Raji (cell line): Measurements from ENCODE around the gene INPP5E.
A peak's percentile ranks its signal among the peaks of the same experiment; 100 is the strongest.

Experiments used
- POLR2A ChIP-seq: IDR thresholded peaks from 2 replicates; pipeline ENCODE4 v1.6.1; 2011; ENCODE audit warnings: low read depth, low read length, control low read depth; ENCODE audit not compliant: insufficient read depth

INPP5E gene, protein sequence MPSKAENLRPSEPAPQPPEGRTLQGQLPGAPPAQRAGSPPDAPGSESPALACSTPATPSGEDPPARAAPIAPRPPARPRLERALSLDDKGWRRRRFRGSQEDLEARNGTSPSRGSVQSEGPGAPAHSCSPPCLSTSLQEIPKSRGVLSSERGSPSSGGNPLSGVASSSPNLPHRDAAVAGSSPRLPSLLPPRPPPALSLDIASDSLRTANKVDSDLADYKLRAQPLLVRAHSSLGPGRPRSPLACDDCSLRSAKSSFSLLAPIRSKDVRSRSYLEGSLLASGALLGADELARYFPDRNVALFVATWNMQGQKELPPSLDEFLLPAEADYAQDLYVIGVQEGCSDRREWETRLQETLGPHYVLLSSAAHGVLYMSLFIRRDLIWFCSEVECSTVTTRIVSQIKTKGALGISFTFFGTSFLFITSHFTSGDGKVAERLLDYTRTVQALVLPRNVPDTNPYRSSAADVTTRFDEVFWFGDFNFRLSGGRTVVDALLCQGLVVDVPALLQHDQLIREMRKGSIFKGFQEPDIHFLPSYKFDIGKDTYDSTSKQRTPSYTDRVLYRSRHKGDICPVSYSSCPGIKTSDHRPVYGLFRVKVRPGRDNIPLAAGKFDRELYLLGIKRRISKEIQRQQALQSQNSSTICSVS

DNA sequence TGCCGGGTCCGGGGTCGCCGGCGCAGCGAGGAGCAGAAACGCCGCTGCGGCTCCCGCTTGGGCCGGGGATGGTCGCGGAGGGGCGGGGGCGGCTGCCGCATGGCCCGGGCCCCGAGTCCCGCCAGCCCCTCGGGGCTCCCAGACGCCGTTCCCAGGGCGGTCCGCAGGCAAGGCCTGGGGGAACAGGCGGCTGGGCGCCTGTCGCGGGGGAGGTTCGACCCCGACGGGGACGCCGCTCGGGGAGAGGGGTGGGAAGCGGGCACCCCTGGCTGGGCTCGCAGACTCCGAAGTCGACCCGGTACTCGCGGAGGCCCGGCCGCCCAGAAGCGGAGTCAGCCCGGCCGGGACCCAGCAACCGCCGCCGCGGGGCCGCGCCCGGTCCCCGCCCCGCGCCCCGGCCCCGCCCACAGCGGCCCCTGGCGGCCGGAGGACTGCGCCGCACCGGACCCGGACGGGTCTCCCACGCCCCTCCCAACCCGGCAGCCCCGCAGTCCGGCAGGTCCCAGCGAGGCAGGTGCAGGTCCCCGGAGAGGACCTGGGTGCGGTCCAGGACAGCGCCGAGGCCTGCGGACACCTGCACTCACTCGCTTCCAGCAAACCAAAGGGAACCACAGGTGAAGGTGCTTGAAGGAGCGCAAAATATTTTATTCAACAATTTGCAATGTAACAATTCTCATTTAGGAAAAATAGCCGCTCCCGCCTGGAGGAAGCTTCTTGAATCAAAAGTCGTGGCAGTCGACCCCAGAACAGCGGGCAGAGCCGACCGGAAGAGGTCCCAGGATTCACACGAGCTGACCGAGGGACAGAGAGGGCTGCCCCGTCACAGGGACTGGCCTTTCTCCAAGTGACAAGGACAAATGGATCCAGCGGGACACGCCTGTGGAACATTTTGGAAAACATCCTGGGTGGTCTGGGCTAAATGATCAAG is at the start of gene INPP5E:
Gene INPP5E (minus strand): TSS at position 365 of the 928 bp plus-strand sequence. CDS start 426 bp downstream, outside the sequence.
- TF ChIP-seq POLR2A: peak; percentile 67

DNA sequence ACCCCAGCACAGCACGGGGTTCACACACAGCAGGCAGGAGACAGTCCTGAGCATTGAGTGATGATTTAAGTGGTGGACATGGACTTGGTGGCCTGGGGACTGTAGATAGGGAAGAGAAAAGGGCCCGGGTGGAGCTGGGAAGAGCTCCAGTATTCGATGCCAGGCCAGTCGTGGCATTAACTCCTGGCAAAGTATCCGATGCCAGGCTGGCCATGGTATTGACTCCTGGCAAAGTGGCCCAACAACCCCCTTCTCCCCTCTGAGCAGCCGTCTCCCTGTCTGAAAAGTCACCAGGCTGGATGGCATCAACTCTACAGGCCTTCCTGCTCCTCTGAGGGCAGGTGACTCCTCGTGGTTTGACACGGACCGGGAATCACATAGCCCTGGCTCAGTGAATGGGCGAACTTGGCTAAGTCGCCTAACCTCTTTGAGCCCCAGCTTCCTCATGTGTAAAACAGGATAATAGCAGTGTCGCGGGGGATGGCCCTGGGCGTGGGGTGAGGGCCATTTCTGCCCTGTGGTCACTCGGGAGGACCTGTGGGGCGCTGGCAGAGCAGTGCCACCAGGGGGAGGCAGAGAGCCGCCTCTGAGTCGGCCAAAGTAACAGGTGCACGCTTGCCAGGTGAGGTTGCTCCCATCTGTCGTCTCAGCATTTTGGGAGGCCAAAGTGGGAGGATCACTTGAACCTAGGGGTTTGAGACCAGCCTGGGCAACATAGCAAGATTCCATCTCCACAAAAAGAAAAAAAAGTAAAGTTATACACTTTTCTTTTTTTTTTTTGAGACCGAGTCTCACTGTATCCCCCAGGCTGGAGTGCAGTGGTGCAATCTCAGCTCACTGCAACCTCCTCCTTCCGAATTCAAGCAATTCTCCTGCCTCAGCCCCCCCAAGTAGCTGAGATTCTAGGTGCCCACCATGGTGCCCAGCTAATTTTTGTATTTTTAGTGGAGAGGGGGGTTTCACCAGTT is 48.9 kb upstream of the INPP5E start:
- TF ChIP-seq POLR2A: no peak

DNA sequence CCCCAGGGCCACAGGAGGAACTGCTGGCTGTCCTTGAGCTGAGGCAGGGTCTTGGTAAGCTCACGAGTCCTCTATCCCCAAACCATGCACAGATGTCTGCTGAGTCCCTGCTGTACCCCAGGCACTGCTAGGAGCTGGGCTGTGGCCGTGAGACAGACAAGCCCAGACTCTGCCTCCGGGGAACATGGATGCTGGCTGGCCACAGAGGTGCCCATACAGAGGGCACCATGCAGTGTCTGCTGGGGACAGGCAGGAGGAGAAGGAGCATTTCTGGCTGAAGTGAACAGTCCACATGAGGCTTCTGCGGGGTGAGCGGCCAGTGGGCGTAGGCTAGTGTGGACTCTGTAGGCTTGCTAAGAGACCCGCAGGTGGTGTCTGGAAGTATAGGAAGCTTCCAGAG is 48.0 kb upstream of the INPP5E start:
- TF ChIP-seq POLR2A: no peak

DNA sequence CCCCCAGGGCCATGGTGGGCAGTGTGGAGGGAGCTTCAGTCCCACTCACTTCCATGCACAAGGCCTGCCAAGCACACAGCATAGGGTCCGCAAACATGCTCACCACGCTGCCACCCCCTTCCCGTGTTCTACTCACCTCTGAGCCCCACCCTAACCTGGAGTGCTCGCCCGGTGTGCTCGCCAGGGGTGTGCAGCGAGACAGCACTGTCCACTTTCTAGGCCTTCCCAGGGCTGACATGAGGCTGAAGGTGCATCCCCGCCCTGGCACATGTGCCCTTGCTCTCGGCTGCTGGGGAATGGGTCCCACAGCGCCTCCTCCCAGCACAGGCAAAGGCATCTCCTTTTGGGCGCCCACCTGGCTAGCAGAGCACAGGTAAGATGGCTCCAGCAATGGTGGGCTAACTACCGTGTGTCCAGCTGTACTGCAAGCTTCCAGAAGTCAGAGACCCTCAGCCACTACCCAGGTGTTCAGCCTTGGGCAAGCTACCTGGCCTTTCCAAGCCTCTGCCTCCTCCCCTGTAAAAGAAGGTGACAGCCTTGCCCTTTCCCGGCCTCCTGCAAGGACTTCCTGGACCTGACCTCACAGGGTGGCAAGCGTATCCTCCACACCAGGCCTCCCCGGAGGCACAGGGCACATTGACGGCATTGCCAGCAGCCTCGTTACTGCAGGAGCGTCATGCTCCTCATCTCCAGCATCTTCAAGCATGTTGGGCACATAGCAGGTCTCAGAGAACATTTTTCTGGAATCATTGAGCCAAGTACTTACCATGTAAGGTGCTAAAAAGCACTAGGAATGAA is 47.4 kb upstream of the INPP5E start:
- TF ChIP-seq POLR2A: no peak

DNA sequence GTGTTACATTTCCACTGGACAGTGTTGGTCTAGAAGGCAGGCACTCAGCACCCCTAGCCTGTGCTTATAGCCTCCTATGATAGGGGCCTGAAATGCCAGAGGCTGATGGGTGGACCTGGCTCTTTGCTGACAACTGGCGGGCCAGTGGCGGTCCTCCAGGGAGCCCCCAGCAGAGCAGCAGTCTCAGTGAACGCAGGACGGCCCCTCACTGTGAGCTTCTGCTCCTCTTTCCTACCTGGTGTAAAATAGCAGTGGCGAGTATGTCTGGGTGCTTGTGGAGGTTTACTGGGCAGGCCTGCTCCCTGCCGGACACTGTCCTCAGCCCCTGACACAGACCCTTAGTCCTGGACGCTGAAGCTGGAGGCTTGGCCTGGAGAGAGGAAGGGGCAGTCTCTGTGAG is 46.5 kb upstream of the INPP5E start:
- no peak for TF ChIP-seq POLR2A

DNA sequence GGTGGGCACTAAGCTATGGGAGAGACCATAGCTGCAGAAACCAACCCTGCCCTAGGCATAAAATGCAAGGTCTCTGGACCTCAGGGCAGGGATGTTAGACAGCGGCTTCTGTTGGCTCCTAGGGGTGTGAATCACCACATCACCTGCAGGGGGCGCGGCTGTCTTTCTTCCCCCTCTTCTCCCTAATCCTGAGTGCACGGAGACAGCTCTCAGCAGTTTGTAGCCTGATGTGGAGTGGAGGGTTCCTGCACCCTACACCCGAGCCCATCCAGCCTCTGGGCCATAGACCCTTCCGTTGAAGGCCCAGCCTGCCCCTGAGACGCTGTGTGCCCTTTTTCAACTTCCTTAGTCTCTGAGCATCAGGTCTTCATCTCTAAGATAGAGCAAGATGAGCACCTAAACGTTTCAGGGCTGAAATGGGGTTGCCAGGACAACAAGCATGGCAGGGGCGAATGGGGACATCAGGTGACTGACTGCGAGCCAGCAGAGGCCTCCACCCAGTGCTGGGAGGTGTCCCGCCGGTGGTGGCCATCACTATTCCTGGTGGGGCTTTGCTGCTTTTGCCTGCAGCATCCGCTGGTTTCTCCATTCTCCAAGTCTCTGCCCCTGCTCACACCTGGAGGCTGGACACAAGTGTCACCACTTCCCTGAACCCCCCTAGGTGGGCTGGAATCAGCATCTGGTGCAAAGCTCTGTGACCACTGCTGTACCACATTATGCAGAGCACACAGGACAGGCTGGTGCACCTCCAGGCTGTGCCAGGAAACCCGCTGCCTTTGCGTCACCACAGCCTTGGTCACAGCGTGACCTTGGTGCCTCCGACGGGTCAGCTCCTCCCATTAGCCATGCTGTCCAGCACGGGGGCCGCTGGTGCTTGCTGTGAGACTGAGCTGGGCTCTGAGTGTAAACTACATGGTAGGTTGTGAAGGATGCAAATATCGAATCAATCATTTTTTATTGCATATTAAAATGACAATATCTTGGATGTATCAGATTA is 45.7 kb upstream of the INPP5E start:
- no peak for TF ChIP-seq POLR2A

DNA sequence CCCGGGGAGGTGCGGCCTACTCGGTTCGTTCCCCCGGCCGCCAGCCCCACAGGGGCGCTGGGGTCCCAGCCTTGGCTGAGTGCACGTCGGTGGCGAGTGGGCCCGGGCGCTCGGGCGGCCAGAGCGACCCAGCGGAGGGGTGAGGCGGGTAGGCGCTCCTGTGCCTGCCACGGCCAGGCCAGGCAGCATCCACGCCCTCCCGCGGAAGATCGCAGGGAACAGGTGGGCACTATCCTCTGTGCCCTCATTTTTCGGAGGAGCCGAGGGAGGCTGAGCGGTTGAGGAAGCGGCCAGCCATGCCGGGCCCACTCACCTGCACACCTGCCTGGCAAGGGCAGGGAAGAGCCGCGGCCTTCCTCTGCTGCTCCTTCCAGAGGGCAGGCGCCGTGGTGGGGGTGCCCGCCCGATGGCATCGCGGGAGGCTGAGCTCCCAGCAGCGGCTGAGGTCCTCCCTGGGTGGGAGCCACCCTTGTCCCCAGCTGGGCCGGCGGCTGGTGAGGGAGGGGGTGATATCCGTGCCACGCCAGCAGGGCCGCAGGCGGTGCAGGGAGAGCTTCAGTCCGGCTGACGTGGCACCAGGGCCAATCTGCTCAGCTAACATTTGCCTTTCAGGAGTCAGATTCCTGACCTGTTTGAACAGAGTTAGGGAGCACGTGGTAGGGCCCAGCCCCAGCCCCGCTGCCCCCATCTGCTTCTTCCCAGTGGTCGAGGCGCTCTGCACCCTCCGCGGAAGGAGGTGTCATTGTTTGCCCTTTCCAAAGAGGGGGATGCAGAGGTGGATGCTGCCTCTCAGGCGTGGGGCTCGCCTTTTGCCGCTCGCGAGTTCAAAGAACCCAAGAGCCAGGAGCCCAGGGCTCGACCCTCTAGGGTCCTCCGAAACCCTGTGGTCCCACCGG is 44.8 kb upstream of the INPP5E start:
- TF ChIP-seq POLR2A: no peak

DNA sequence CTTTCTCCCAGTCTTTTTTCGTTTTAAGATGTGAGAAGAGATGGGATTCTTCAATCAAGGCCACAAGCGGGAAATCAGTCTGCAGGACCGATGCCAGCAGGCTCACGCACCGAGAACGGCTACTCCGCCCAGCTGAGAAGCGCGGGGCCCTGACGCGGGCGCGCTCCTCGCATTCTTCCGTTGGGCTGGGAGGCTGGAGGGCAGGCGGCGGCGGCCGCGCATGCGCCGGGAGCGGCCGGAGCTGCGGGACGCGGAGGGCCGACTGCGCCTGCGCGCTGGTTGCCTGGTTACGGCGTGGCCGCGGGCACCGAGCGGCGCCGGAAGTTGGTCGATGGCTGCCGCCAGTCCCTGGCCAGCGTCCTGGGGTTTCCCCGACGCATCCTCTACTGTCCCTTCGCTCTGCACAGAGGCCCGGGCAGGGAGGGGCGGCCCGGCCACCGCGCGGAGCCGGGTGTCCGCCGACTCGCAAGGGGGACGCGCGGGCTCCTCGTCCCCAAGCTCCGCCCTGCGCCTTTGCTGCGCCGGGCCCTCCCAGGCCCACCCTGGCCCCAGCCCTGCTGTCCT is 44.0 kb upstream of the INPP5E start:
- peak; percentile 92 for TF ChIP-seq POLR2A

DNA sequence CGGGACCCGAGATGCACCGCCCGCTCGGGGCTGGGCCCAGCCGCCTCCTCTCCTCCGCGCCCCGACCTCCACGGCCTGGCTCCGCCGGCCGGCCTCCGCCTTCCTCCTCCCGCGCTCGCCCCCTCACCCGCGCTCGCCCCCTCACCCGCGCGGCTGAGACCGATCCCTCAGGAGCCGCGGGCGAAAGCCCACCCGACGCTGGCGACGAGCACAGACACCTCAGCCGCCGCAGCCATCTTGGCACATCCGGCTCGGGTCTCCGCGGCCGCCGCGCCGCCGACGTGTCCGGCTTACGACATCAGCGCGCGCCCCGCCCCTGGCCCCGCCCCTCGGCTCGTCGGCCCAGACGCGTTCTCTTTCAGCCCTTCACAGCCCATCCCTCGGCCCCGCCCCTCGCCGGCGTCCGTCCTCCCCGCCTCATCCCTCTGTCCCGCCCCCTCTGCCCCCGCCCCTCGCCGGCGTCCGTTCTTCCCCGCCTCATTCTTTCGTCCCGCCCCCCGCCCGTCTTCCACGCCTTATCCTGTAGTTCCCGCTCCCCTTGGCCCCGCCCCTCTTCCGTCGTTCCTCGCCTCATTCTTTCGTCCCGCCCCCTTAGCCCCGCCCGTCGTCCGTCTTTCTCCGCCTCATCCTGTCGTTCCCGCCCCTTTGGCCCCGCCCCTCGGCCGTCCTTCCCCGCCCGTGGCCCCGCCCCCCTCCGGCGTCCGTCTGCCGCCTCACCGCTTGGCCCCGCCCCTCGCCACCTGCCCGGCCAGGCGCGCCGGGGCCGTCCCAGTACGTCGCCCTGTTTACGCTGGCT is 43.3 kb upstream of the INPP5E start, which contains the start of gene SEC16A:
Gene SEC16A (minus strand): TSS at position 248 of the 796 bp plus-strand sequence. CDS start 5,425 bp downstream, outside the sequence.
- peak; percentile 76 for TF ChIP-seq POLR2A
